Upper lobe of left lung (tissue), 6 donors: ENCODE measurements around the gene CABLES1. TPM values are rescaled to one million over a fixed set of nuclear protein-coding genes. Genes with fewer than 3 reads are reported as not detected.
A peak's percentile ranks its signal among the peaks of the same experiment; 100 is the strongest.

Experiments
- ATAC-seq, 2 donors: fragments of 200-7000 bp; cut with Tn5 transposase; one replicate each; pipeline ENCODE4 v1.9.1; 2022; ENCODE audit warnings: mild to moderate bottlenecking in 2 of 2, moderate library complexity in 2 of 2; ENCODE audit not compliant: low FRiP score in 2 of 2
- DNase-seq, 2 donors: peaks; one replicate each; pipeline ENCODE4 v3.0.0-alpha.2; 2019 to 2020
- H3K27ac ChIP-seq, 4 donors: fragments of 200-600 bp; sonication (generic); one replicate each; pipeline ENCODE4 v1.5.1; 2016 to 2019
- H3K27me3 ChIP-seq, 4 donors: fragments of 200-600 bp; sonication (generic); one replicate each; pipeline ENCODE4 v1.5.1; 2017 to 2019
- H3K36me3 ChIP-seq, 4 donors: fragments of 200-600 bp; sonication (generic); one replicate each; pipeline ENCODE4 v1.5.1; 2016 to 2019
- H3K4me1 ChIP-seq, 4 donors: fragments of 200-600 bp; sonication (generic); one replicate each; pipeline ENCODE4 v1.5.1; 2018 to 2019
- H3K4me3 ChIP-seq, 4 donors: fragments of 200-600 bp; sonication (generic); one replicate each; pipeline ENCODE4 v1.5.1; 2017 to 2019; ENCODE audit warnings: mild to moderate bottlenecking in 2 of 4, moderate library complexity in 1 of 4
- H3K9me3 ChIP-seq, 4 donors: fragments of 200-600 bp; sonication (generic); one replicate each; pipeline ENCODE4 v1.5.1; 2018 to 2019
- EP300 ChIP-seq, 4 donors: sonication (generic); formaldehyde crosslinking; IDR thresholded peaks; one replicate each; pipeline ENCODE4 v1.5.1; 2017; ENCODE audit warnings: antibody characterized with exemption in 4 of 4, control low read depth in 2 of 4
- POLR2A ChIP-seq, 4 donors: fragments of 450-650 bp; IDR thresholded peaks; one replicate each; pipeline ENCODE4 v1.5.1; 2016 to 2017; ENCODE audit warnings: antibody characterized with exemption in 4 of 4, mild to moderate bottlenecking in 2 of 4
- POLR2AphosphoS5 ChIP-seq, 2 donors: sonication (generic); formaldehyde crosslinking; IDR thresholded peaks; one replicate each; pipeline ENCODE4 v1.5.1; 2017; ENCODE audit warnings: antibody characterized with exemption in 2 of 2
- WGBS, 2 donors: methylation state at CpG; one replicate each; pipeline ENCODE4 v1.1.5; 2017 to 2018; 5-methylcytosine and 5-hydroxymethylcytosine counted together
- total RNA-seq, 6 donors: library from RNA; depleted of rRNA in 4 of 6; stranded (reverse); fragments of >200 nt in 4 of 6; gene quantifications; one replicate each; pipeline versions ENCODE4 v1.1.0 to v1.2.1, GENCODE V29; 2016 to 2021
- TF ChIP-seq, protein P1 (sequence below), 6 experiments: fragments of 450-650 bp in 4 of 6; fragments of 200-600 bp in 2 of 6; sonication (generic) in 2 of 6; IDR thresholded peaks; one replicate each; pipeline ENCODE4 v1.5.1; 2016 to 2019; ENCODE audit warnings: antibody characterized with exemption in 6 of 6
- donor health status: DM: no; HTN: no; CAD: no; lungs with moderate emphysema.
- donor health status: DM: no; HTN: yes; CAD: no; lungs with severe emphysema.

CABLES1 gene
- total RNA-seq, 6 donors from 2014 or later: 24.6 to 63.9 (median 40.9) TPM

DNA sequence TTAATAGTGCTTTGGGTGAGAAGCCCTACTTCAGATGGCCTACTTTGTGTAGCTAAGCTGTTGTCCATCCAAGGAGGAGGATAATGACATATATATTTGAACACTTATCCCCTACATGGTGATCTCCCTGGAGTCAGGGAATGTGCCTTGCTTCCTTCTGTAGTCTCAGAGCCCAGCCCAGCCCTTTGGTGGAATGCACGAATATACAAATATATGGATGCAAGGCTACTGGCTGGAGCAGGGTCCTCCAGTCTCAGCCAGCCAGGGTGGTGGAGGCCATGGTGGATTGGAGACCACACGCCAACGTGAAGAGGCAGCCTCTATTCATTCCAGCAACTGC, 167.2 kb downstream of the CABLES1 start:
- no peak for ATAC-seq
- 86 to 89% methylated on average over 2 to 3 of the region's 3 CpGs for WGBS, 2 donors

GRCh38 chr18:23302851-23303527, 167.7 kb downstream of the CABLES1 start:
- Histone ChIP-seq H3K4me3 (no peak overlapping the region), H3K4me1 (peaks cover 0 to 18% (median 10%) of the 10 kb centered on the region in 4 donors), H3K9me3 (no peaks in the 10 kb centered on the region), H3K27me3 (no peaks in the 10 kb centered on the region), H3K27ac (peak overlapping the region in 3 of 4 donors; percentile 6 to 48 (median 11)), H3K36me3 (no peaks in the 10 kb centered on the region)
- 71 to 74% methylated on average over 8 of the region's 8 CpGs for WGBS, 2 donors
- no peak for DNase-seq
- TF ChIP-seq POLR2AphosphoS5 (IDR thresholded peaks at IDR 0.05) (no peak), EP300 (IDR thresholded peaks at IDR 0.05) (no peak), POLR2A (IDR thresholded peaks at IDR 0.05) (no peak)
- TF ChIP-seq, protein P1, sequence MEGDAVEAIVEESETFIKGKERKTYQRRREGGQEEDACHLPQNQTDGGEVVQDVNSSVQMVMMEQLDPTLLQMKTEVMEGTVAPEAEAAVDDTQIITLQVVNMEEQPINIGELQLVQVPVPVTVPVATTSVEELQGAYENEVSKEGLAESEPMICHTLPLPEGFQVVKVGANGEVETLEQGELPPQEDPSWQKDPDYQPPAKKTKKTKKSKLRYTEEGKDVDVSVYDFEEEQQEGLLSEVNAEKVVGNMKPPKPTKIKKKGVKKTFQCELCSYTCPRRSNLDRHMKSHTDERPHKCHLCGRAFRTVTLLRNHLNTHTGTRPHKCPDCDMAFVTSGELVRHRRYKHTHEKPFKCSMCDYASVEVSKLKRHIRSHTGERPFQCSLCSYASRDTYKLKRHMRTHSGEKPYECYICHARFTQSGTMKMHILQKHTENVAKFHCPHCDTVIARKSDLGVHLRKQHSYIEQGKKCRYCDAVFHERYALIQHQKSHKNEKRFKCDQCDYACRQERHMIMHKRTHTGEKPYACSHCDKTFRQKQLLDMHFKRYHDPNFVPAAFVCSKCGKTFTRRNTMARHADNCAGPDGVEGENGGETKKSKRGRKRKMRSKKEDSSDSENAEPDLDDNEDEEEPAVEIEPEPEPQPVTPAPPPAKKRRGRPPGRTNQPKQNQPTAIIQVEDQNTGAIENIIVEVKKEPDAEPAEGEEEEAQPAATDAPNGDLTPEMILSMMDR (IDR thresholded peaks at IDR 0.05): no peak
- no peak for ATAC-seq

More for the DNA sequence above, 167.2 kb downstream of the CABLES1 start:
- H3K27ac ChIP-seq: no peak overlapping the region
- no peaks in the 10 kb centered on the region for H3K27me3 ChIP-seq
- no peaks in the 10 kb centered on the region for H3K9me3 ChIP-seq
- peaks cover 0 to 13% (median 6%) of the 10 kb centered on the region in 4 donors for H3K4me1 ChIP-seq
- no peak for DNase-seq
- H3K4me3 ChIP-seq: no peak overlapping the region
- TF ChIP-seq POLR2AphosphoS5 (IDR thresholded peaks at IDR 0.05) (no peak), POLR2A (IDR thresholded peaks at IDR 0.05) (no peak), EP300 (IDR thresholded peaks at IDR 0.05) (no peak)
- TF ChIP-seq, protein P1 (IDR thresholded peaks at IDR 0.05): no peak
- H3K36me3 ChIP-seq: peaks cover 0 to 2% (median 0%) of the 10 kb centered on the region in 4 donors

GRCh38 chr18:23306822-23307221, 171.5 kb downstream of the CABLES1 start:
- DNase-seq (no peak), ATAC-seq (no peak)
- H3K4me1 ChIP-seq: peaks cover 0 to 21% (median 12%) of the 10 kb centered on the region in 4 donors
- H3K9me3 ChIP-seq: no peaks in the 10 kb centered on the region
- no peaks in the 10 kb centered on the region for H3K36me3 ChIP-seq
- TF ChIP-seq, protein P1 (IDR thresholded peaks at IDR 0.05): no peak
- TF ChIP-seq POLR2A (IDR thresholded peaks at IDR 0.05) (no peak), EP300 (IDR thresholded peaks at IDR 0.05) (no peak), POLR2AphosphoS5 (IDR thresholded peaks at IDR 0.05) (no peak)
- 78% methylated on average over 6 of the region's 6 CpGs for WGBS, 2 donors
- H3K27ac ChIP-seq: no peak overlapping the region
- no peaks in the 10 kb centered on the region for H3K27me3 ChIP-seq
- no peak overlapping the region for H3K4me3 ChIP-seq

DNA sequence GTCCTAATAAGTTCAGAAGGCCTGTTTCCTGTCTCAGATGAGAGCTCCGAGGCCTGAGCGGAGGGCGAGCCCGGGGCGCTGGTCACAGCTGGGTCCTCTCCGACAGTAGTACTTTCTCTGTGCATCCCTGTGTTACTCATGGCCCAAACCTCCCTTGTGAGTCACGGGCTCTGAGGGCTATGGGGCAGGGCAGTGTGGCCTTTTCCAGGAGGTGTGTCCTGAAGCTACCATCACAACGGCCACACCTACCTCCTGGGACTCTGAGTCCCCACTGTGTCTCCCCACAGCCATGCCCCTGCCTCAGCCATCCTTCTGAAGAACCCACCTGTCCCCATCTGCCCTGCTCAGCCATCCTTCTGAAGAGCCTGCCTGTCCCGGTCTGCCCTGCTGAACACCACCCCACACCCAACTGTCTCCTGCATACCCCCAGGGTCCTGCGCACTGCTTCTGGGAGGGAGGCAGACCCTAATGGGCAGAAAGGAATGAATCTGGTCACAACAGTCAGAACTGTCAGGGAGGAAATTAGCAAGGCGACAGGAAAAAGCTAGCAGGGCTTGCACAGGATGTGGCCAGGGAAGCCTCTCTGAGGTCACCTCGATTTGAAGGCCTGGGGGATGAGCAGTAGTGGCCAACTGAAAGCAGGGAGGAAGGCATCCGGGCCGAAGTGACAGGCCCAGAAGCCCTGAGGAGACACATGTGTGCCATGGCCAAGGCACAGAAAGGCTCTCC, 172.4 kb downstream of the CABLES1 start:
- peaks cover 7 to 22% (median 18%) of the 10 kb centered on the region in 4 donors for H3K4me1 ChIP-seq
- no peaks in the 10 kb centered on the region for H3K27me3 ChIP-seq
- ATAC-seq (peak in 1 of 2 donors; percentile 41), DNase-seq (peak in 1 of 2 donors; percentile 65)
- TF ChIP-seq, protein P1 (IDR thresholded peaks at IDR 0.05): no peak
- TF ChIP-seq POLR2AphosphoS5 (IDR thresholded peaks at IDR 0.05) (no peak), EP300 (IDR thresholded peaks at IDR 0.05) (no peak), POLR2A (IDR thresholded peaks at IDR 0.05) (no peak)
- 67 to 74% methylated on average over 10 to 14 of the region's 14 CpGs for WGBS, 2 donors
- no peaks in the 10 kb centered on the region for H3K9me3 ChIP-seq
- H3K4me3 ChIP-seq: no peak overlapping the region
- H3K36me3 ChIP-seq: no peaks in the 10 kb centered on the region
- no peak overlapping the region for H3K27ac ChIP-seq

Other genes starting within 250 kb of the CABLES1 start
- gene RBBP8, start 202.2 kb upstream of the CABLES1 start, total RNA-seq: 10 to 100 TPM; 10.9 to 78.2 (median 30.3) TPM